GM23338 (cell line): ENCODE measurements around the gene ITGA8. TPM values are rescaled to one million over a fixed set of nuclear protein-coding genes. Genes with fewer than 3 reads are reported as not detected.

Experiments used
- ATAC-seq: fragments of 200-7000 bp; cut with Tn5 transposase; 3 replicates; pipeline ENCODE4 v1.9.1; 2020
- DNase-seq: peaks from one replicate; pipeline ENCODE4 v3.0.0-alpha.2; 2015; ENCODE audit warnings: low spot score
- H2AFZ ChIP-seq: fragments of 200-600 bp; sonication (generic); 2 replicates; pipeline ENCODE4 v1.8.0; 2016; ENCODE audit warnings: antibody characterized with exemption, mild to moderate bottlenecking, moderate library complexity
- H3F3A ChIP-seq: fragments of 200-600 bp; sonication (generic); replicated peaks from 2 replicates; pipeline ENCODE4 v1.8.0; 2017; ENCODE audit warnings: antibody characterized with exemption, mixed run types, low read depth
- H3K27ac ChIP-seq: fragments of 200-600 bp; sonication (generic); 2 replicates; pipeline ENCODE4 v1.6.1; 2016; ENCODE audit warnings: low read depth
- H3K27me3 ChIP-seq: fragments of 200-600 bp; sonication (generic); 2 replicates; pipeline ENCODE4 v1.8.0; 2016; ENCODE audit warnings: mild to moderate bottlenecking, mixed run types, moderate library complexity; ENCODE audit not compliant: insufficient read depth
- H3K36me3 ChIP-seq: fragments of 200-600 bp; sonication (generic); 2 replicates; pipeline ENCODE4 v1.8.0; 2016; ENCODE audit warnings: mild to moderate bottlenecking; ENCODE audit not compliant: insufficient read depth
- H3K4me1 ChIP-seq: fragments of 200-600 bp; sonication (generic); 2 replicates; pipeline ENCODE4 v1.8.0; 2016; ENCODE audit warnings: mild to moderate bottlenecking, moderate library complexity; ENCODE audit not compliant: insufficient read depth
- H3K4me2 ChIP-seq: fragments of 200-600 bp; sonication (generic); 2 replicates; pipeline ENCODE4 v1.7.1; 2017; ENCODE audit warnings: mixed run types
- H3K4me3 ChIP-seq: fragments of 200-600 bp; sonication (generic); 2 replicates; pipeline ENCODE4 v1.6.1; 2016; ENCODE audit warnings: mixed run types
- H3K79me2 ChIP-seq: fragments of 200-600 bp; sonication (generic); replicated peaks from 2 replicates; pipeline ENCODE4 v1.8.0; 2017; ENCODE audit warnings: mild to moderate bottlenecking; ENCODE audit not compliant: insufficient read depth
- H3K9me2 ChIP-seq: fragments of 200-600 bp; sonication (generic); 2 replicates; pipeline ENCODE4 v1.8.0; 2017; ENCODE audit not compliant: insufficient read depth
- H4K20me1 ChIP-seq: fragments of 200-600 bp; sonication (generic); replicated peaks from 2 replicates; pipeline ENCODE4 v1.8.0; 2017; ENCODE audit warnings: mild to moderate bottlenecking; ENCODE audit not compliant: insufficient read depth
- H3K27ac Mint-ChIP-seq: 2 replicates; pipeline ENCODE4 v1.8.0; 2020; ENCODE audit warnings: inconsistent platforms, mild to moderate bottlenecking, moderate library complexity, mixed read lengths
- H3K27me3 Mint-ChIP-seq: 3 replicates; pipeline ENCODE4 v1.8.0; 2022; ENCODE audit warnings: low read depth, mild to moderate bottlenecking, moderate library complexity, mixed read lengths, inconsistent platforms; ENCODE audit not compliant: insufficient read depth, poor library complexity
- H3K36me3 Mint-ChIP-seq: 3 replicates; pipeline ENCODE4 v1.8.0; 2021; ENCODE audit warnings: low read depth, mild to moderate bottlenecking, inconsistent platforms, moderate library complexity, mixed read lengths
- H3K4me1 Mint-ChIP-seq: 3 replicates; pipeline ENCODE4 v1.8.0; 2020; ENCODE audit warnings: mild to moderate bottlenecking, inconsistent platforms, mixed read lengths
- H3K4me3 Mint-ChIP-seq: 3 replicates; pipeline ENCODE4 v1.8.0; 2021; ENCODE audit warnings: moderate library complexity, mild to moderate bottlenecking, inconsistent platforms, mixed read lengths
- H3K9me3 Mint-ChIP-seq: 3 replicates; pipeline ENCODE4 v1.8.0; 2020; ENCODE audit warnings: moderate library complexity, mild to moderate bottlenecking, inconsistent platforms, mixed read lengths
- CREB1 ChIP-seq: fragments of 250-450 bp; sonication (Bioruptor Pico); IDR thresholded peaks from 2 replicates; pipeline ENCODE4 v1.5.0; 2020; ENCODE audit warnings: low read depth, mild to moderate bottlenecking, moderate library complexity
- CTCF ChIP-seq, 2 experiments: fragments of 200-600 bp in 1 of 2; sonication (generic) in 1 of 2; conservative IDR thresholded peaks; 2 replicates each; pipeline versions ENCODE4 v1.5.1 to v1.6.1; 2016 to 2017; ENCODE audit warnings: antibody characterized with exemption in 2 of 2, low read depth in 2 of 2, mild to moderate bottlenecking in 2 of 2, moderate library complexity in 1 of 2
- EZH2phosphoT487 ChIP-seq: fragments of 200-600 bp; sonication (generic); IDR thresholded peaks from one replicate; pipeline ENCODE4 v1.8.1; 2018; ENCODE audit warnings: antibody characterized with exemption; ENCODE audit not compliant: unreplicated experiment
- JUNB ChIP-seq: IDR thresholded peaks from one replicate; pipeline ENCODE4 v1.6.1; 2016; ENCODE audit warnings: antibody characterized with exemption; ENCODE audit not compliant: unreplicated experiment
- NANOG ChIP-seq: IDR thresholded peaks from 2 replicates; pipeline ENCODE4 v1.6.1; 2016; ENCODE audit warnings: antibody characterized with exemption, borderline replicate concordance
- ZNF114 ChIP-seq: fragments of 250-450 bp; sonication (Bioruptor Pico); IDR thresholded peaks from 2 replicates; pipeline ENCODE4 v1.5.0; 2020; ENCODE audit warnings: mild to moderate bottlenecking, moderate library complexity
- ZNF331 ChIP-seq: fragments of 250-450 bp; sonication (Bioruptor Pico); IDR thresholded peaks from 2 replicates; pipeline ENCODE4 v1.5.0; 2020; ENCODE audit warnings: low read depth, mild to moderate bottlenecking, moderate library complexity
- polyA plus RNA-seq: library from polyadenylated mRNA; unstranded; fragments of >200 nt; fragmentation: Nextera tagmentation; extraction: Ambion mirVana; gene quantifications from 2 replicates; pipeline ENCODE4 v1.2.1, GENCODE V29; 2016
- total RNA-seq: library from RNA; depleted of rRNA; stranded (reverse); fragments of >200 nt; shearing (Covaris generic); gene quantifications from 2 replicates; pipeline ENCODE4 v1.2.3, GENCODE V29; 2014
- TF ChIP-seq, protein P1 (sequence below): IDR thresholded peaks from one replicate; pipeline ENCODE4 v1.6.1; 2018; ENCODE audit warnings: antibody characterized with exemption; ENCODE audit not compliant: unreplicated experiment
- TF ChIP-seq, protein P2 (sequence below): fragments of 250-450 bp; sonication (Bioruptor Pico); IDR thresholded peaks from 2 replicates; pipeline ENCODE4 v1.5.0; 2020; ENCODE audit warnings: mild to moderate bottlenecking, moderate library complexity
- TF ChIP-seq, protein P3 (sequence below): IDR thresholded peaks from 2 replicates; pipeline ENCODE4 v1.6.1; 2016; ENCODE audit warnings: antibody characterized with exemption

Gene ITGA8
- total and polyA plus RNA-seq, 2 experiments from 2014 or later, result not detected

- Histone ChIP-seq H3K4me2 (peak overlapping the region; percentile 26), H3K9me2 (no peaks in the 10 kb centered on the region), H3K36me3 (no peaks in the 10 kb centered on the region), H3K79me2 (no peaks in the 10 kb centered on the region), H3F3A (no peaks in the 10 kb centered on the region), H4K20me1 (peaks cover 13% of the 10 kb centered on the region; the same call in 1 of the 2 replicates), H3K27me3 (peaks cover 100% of the 10 kb centered on the region), H3K4me1 (peaks cover 13% of the 10 kb centered on the region), H2AFZ (no peak overlapping the region), H3K4me3 (no peak overlapping the region), H3K27ac (no peak overlapping the region)
- ATAC-seq, result peak; percentile 97
- Mint-ChIP-seq H3K9me3 (no peaks in the 10 kb centered on the region; the same call in 2 of the 3 replicates), H3K4me3 (peak overlapping the region; percentile 20; the same call in 2 of the 3 replicates), H3K27me3 (peaks cover 82% of the 10 kb centered on the region), H3K4me1 (peaks cover 30% of the 10 kb centered on the region), H3K27ac (no peak overlapping the region), H3K36me3 (no peaks in the 10 kb centered on the region)
- TF ChIP-seq JUNB (no peak), NANOG (peak; percentile 76), CTCF (conservative IDR thresholded peaks at IDR 0.05; ENCODE audit: low read depth in 2 of 2) (no peak), ZNF114 (CRISPR knock-in tag) (no peak), EZH2phosphoT487 (no peak), ZNF331 (CRISPR knock-in tag) (no peak), CREB1 (CRISPR knock-in tag) (no peak)
- TF ChIP-seq, protein P1, sequence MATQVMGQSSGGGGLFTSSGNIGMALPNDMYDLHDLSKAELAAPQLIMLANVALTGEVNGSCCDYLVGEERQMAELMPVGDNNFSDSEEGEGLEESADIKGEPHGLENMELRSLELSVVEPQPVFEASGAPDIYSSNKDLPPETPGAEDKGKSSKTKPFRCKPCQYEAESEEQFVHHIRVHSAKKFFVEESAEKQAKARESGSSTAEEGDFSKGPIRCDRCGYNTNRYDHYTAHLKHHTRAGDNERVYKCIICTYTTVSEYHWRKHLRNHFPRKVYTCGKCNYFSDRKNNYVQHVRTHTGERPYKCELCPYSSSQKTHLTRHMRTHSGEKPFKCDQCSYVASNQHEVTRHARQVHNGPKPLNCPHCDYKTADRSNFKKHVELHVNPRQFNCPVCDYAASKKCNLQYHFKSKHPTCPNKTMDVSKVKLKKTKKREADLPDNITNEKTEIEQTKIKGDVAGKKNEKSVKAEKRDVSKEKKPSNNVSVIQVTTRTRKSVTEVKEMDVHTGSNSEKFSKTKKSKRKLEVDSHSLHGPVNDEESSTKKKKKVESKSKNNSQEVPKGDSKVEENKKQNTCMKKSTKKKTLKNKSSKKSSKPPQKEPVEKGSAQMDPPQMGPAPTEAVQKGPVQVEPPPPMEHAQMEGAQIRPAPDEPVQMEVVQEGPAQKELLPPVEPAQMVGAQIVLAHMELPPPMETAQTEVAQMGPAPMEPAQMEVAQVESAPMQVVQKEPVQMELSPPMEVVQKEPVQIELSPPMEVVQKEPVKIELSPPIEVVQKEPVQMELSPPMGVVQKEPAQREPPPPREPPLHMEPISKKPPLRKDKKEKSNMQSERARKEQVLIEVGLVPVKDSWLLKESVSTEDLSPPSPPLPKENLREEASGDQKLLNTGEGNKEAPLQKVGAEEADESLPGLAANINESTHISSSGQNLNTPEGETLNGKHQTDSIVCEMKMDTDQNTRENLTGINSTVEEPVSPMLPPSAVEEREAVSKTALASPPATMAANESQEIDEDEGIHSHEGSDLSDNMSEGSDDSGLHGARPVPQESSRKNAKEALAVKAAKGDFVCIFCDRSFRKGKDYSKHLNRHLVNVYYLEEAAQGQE, result no peak
- TF ChIP-seq, protein P2, sequence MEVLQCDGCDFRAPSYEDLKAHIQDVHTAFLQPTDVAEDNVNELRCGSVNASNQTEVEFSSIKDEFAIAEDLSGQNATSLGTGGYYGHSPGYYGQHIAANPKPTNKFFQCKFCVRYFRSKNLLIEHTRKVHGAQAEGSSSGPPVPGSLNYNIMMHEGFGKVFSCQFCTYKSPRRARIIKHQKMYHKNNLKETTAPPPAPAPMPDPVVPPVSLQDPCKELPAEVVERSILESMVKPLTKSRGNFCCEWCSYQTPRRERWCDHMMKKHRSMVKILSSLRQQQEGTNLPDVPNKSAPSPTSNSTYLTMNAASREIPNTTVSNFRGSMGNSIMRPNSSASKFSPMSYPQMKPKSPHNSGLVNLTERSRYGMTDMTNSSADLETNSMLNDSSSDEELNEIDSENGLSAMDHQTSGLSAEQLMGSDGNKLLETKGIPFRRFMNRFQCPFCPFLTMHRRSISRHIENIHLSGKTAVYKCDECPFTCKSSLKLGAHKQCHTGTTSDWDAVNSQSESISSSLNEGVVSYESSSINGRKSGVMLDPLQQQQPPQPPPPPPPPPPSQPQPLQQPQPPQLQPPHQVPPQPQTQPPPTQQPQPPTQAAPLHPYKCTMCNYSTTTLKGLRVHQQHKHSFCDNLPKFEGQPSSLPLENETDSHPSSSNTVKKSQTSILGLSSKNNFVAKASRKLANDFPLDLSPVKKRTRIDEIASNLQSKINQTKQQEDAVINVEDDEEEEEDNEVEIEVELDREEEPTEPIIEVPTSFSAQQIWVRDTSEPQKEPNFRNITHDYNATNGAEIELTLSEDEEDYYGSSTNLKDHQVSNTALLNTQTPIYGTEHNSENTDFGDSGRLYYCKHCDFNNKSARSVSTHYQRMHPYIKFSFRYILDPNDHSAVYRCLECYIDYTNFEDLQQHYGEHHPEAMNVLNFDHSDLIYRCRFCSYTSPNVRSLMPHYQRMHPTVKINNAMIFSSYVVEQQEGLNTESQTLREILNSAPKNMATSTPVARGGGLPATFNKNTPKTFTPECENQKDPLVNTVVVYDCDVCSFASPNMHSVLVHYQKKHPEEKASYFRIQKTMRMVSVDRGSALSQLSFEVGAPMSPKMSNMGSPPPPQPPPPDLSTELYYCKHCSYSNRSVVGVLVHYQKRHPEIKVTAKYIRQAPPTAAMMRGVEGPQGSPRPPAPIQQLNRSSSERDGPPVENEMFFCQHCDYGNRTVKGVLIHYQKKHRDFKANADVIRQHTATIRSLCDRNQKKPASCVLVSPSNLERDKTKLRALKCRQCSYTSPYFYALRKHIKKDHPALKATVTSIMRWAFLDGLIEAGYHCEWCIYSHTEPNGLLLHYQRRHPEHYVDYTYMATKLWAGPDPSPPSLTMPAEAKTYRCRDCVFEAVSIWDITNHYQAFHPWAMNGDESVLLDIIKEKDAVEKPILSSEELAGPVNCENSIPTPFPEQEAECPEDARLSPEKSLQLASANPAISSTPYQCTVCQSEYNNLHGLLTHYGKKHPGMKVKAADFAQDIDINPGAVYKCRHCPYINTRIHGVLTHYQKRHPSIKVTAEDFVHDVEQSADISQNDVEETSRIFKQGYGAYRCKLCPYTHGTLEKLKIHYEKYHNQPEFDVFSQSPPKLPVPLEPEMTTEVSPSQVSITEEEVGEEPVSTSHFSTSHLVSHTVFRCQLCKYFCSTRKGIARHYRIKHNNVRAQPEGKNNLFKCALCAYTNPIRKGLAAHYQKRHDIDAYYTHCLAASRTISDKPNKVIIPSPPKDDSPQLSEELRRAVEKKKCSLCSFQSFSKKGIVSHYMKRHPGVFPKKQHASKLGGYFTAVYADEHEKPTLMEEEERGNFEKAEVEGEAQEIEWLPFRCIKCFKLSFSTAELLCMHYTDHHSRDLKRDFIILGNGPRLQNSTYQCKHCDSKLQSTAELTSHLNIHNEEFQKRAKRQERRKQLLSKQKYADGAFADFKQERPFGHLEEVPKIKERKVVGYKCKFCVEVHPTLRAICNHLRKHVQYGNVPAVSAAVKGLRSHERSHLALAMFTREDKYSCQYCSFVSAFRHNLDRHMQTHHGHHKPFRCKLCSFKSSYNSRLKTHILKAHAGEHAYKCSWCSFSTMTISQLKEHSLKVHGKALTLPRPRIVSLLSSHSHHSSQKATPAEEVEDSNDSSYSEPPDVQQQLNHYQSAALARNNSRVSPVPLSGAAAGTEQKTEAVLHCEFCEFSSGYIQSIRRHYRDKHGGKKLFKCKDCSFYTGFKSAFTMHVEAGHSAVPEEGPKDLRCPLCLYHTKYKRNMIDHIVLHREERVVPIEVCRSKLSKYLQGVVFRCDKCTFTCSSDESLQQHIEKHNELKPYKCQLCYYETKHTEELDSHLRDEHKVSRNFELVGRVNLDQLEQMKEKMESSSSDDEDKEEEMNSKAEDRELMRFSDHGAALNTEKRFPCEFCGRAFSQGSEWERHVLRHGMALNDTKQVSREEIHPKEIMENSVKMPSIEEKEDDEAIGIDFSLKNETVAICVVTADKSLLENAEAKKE (CRISPR knock-in tag), result no peak
- TF ChIP-seq, protein P3, sequence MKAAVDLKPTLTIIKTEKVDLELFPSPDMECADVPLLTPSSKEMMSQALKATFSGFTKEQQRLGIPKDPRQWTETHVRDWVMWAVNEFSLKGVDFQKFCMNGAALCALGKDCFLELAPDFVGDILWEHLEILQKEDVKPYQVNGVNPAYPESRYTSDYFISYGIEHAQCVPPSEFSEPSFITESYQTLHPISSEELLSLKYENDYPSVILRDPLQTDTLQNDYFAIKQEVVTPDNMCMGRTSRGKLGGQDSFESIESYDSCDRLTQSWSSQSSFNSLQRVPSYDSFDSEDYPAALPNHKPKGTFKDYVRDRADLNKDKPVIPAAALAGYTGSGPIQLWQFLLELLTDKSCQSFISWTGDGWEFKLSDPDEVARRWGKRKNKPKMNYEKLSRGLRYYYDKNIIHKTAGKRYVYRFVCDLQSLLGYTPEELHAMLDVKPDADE, result peak; percentile 52; the same call in 1 of the 2 replicates
- peak; percentile 63 for DNase-seq
Observed at GRCh38 chr10:15472431-15473395, 247.0 kb downstream of the ITGA8 start.
